Measurements from ENCODE around the gene WDPCP. TPM values are rescaled to one million over a fixed set of nuclear protein-coding genes. Genes with fewer than 3 reads are reported as not detected.
A peak's percentile ranks its signal among the peaks of the same experiment; 100 is the strongest.
"Not testable (repeated sequence)": the region's sequence is repeated elsewhere in the genome, so short reads cannot be mapped to it uniquely, and the experiment has no call there.

The WDPCP gene
- total RNA-seq, 3 donors from 2014 or later, result 3.5 to 7.5 (median 5.0) TPM

- no peaks in the 10 kb centered on the region for H3K27me3 Mint-ChIP-seq (ENCODE audit: low read depth)
- H3K9me3 Mint-ChIP-seq, result peaks cover 4% of the 10 kb centered on the region
- ATAC-seq, result no peak
- no peak overlapping the region for H3K4me3 Mint-ChIP-seq
- no peak for DNase-seq
- peaks cover 10% of the 10 kb centered on the region for H3K36me3 Mint-ChIP-seq (ENCODE audit: insufficient read depth)
- peaks cover 2% of the 10 kb centered on the region for H3K4me1 Mint-ChIP-seq (ENCODE audit: low read depth)
Observed at GRCh38 chr2:63576546-63576945, 11.7 kb downstream of the WDPCP start.

GRCh38 chr2:63573726-63574345, 14.4 kb downstream of the WDPCP start:
- not testable (repeated sequence) for DNase-seq; H3K4me3 Mint-ChIP-seq; ATAC-seq; H3K27me3 Mint-ChIP-seq (ENCODE audit: low read depth); H3K4me1 Mint-ChIP-seq (ENCODE audit: low read depth)
- H3K36me3 Mint-ChIP-seq (ENCODE audit: insufficient read depth), result peaks cover 12% of the 10 kb centered on the region
- H3K9me3 Mint-ChIP-seq, result peaks cover 14% of the 10 kb centered on the region

- H3K4me1 Mint-ChIP-seq (ENCODE audit: low read depth); ATAC-seq; H3K27me3 Mint-ChIP-seq (ENCODE audit: low read depth); H3K4me3 Mint-ChIP-seq; DNase-seq: not testable (repeated sequence)
- peaks cover 22% of the 10 kb centered on the region for H3K9me3 Mint-ChIP-seq
- peaks cover 18% of the 10 kb centered on the region for H3K36me3 Mint-ChIP-seq (ENCODE audit: insufficient read depth)
Observed at GRCh38 chr2:63573026-63573425, 15.3 kb downstream of the WDPCP start.

- Mint-ChIP-seq H3K9me3 (peaks cover 29% of the 10 kb centered on the region), H3K4me1 (ENCODE audit: low read depth) (no peaks in the 10 kb centered on the region), H3K4me3 (no peak overlapping the region), H3K36me3 (ENCODE audit: insufficient read depth) (peaks cover 26% of the 10 kb centered on the region), H3K27me3 (ENCODE audit: low read depth) (no peaks in the 10 kb centered on the region)
- ATAC-seq, result no peak
- DNase-seq, result no peak
Observed at GRCh38 chr2:63572001-63572400, 16.3 kb downstream of the WDPCP start.

- no peak overlapping the region for H3K4me3 Mint-ChIP-seq
- no peak for DNase-seq
- peaks cover 31% of the 10 kb centered on the region for H3K9me3 Mint-ChIP-seq
- no peak for ATAC-seq
- H3K27me3 Mint-ChIP-seq (ENCODE audit: low read depth), result no peaks in the 10 kb centered on the region
- H3K36me3 Mint-ChIP-seq (ENCODE audit: insufficient read depth), result peaks cover 29% of the 10 kb centered on the region
- H3K4me1 Mint-ChIP-seq (ENCODE audit: low read depth), result no peaks in the 10 kb centered on the region
Observed at GRCh38 chr2:63571291-63571690, 17.0 kb downstream of the WDPCP start.

- H3K9me3 Mint-ChIP-seq, result peaks cover 36% of the 10 kb centered on the region
- H3K36me3 Mint-ChIP-seq (ENCODE audit: insufficient read depth), result peaks cover 33% of the 10 kb centered on the region
- no peak overlapping the region for H3K4me3 Mint-ChIP-seq
- no peaks in the 10 kb centered on the region for H3K4me1 Mint-ChIP-seq (ENCODE audit: low read depth)
- no peak for ATAC-seq
- no peak for DNase-seq
- no peaks in the 10 kb centered on the region for H3K27me3 Mint-ChIP-seq (ENCODE audit: low read depth)
Observed at GRCh38 chr2:63569740-63570139, 18.5 kb downstream of the WDPCP start.

- no peak for DNase-seq
- peaks cover 49% of the 10 kb centered on the region for H3K36me3 Mint-ChIP-seq (ENCODE audit: insufficient read depth)
- peaks cover 3% of the 10 kb centered on the region for H3K4me1 Mint-ChIP-seq (ENCODE audit: low read depth)
- H3K4me3 Mint-ChIP-seq, result no peak overlapping the region
- H3K9me3 Mint-ChIP-seq, result peaks cover 24% of the 10 kb centered on the region
- no peaks in the 10 kb centered on the region for H3K27me3 Mint-ChIP-seq (ENCODE audit: low read depth)
- no peak for ATAC-seq
Observed at GRCh38 chr2:63562751-63563150, 25.5 kb downstream of the WDPCP start.

GRCh38 chr2:63558922-63559321, 29.4 kb downstream of the WDPCP start:
- Mint-ChIP-seq H3K36me3 (ENCODE audit: insufficient read depth) (peaks cover 55% of the 10 kb centered on the region), H3K9me3 (peaks cover 30% of the 10 kb centered on the region)
- H3K4me3 Mint-ChIP-seq; H3K4me1 Mint-ChIP-seq (ENCODE audit: low read depth); H3K27me3 Mint-ChIP-seq (ENCODE audit: low read depth); DNase-seq; ATAC-seq: not testable (repeated sequence)

GRCh38 chr2:63557819-63558218, 30.5 kb downstream of the WDPCP start:
- not testable (repeated sequence) for H3K4me3 Mint-ChIP-seq; H3K4me1 Mint-ChIP-seq (ENCODE audit: low read depth); H3K27me3 Mint-ChIP-seq (ENCODE audit: low read depth); DNase-seq
- peaks cover 30% of the 10 kb centered on the region for H3K9me3 Mint-ChIP-seq
- ATAC-seq, result peak in 1 of 2 donors; percentile 27
- H3K36me3 Mint-ChIP-seq (ENCODE audit: insufficient read depth), result peaks cover 53% of the 10 kb centered on the region

GRCh38 chr2:63555931-63556330, 32.3 kb downstream of the WDPCP start:
- peaks cover 52% of the 10 kb centered on the region for H3K36me3 Mint-ChIP-seq (ENCODE audit: insufficient read depth)
- no peaks in the 10 kb centered on the region for H3K27me3 Mint-ChIP-seq (ENCODE audit: low read depth)
- H3K9me3 Mint-ChIP-seq, result peaks cover 29% of the 10 kb centered on the region
- no peak overlapping the region for H3K4me3 Mint-ChIP-seq
- DNase-seq, result no peak
- H3K4me1 Mint-ChIP-seq (ENCODE audit: low read depth), result peaks cover 7% of the 10 kb centered on the region
- no peak for ATAC-seq

- no peaks in the 10 kb centered on the region for H3K27me3 Mint-ChIP-seq (ENCODE audit: low read depth)
- DNase-seq, result no peak
- peaks cover 49% of the 10 kb centered on the region for H3K36me3 Mint-ChIP-seq (ENCODE audit: insufficient read depth)
- ATAC-seq, result no peak
- no peak overlapping the region for H3K4me3 Mint-ChIP-seq
- H3K4me1 Mint-ChIP-seq (ENCODE audit: low read depth), result peaks cover 8% of the 10 kb centered on the region
- H3K9me3 Mint-ChIP-seq, result peaks cover 29% of the 10 kb centered on the region
Observed at GRCh38 chr2:63555299-63555698, 33.0 kb downstream of the WDPCP start.

- peaks cover 24% of the 10 kb centered on the region for H3K9me3 Mint-ChIP-seq
- peaks cover 10% of the 10 kb centered on the region for H3K4me1 Mint-ChIP-seq (ENCODE audit: low read depth)
- no peak for ATAC-seq
- peaks cover 34% of the 10 kb centered on the region for H3K36me3 Mint-ChIP-seq (ENCODE audit: insufficient read depth)
- no peak overlapping the region for H3K4me3 Mint-ChIP-seq
- DNase-seq, result no peak
- H3K27me3 Mint-ChIP-seq (ENCODE audit: low read depth), result no peaks in the 10 kb centered on the region
Observed at GRCh38 chr2:63553049-63553448, 35.2 kb downstream of the WDPCP start.

GRCh38 chr2:63545023-63545422, 43.3 kb downstream of the WDPCP start:
- DNase-seq (no peak), ATAC-seq (no peak)
- H3K36me3 Mint-ChIP-seq (ENCODE audit: insufficient read depth), result peaks cover 6% of the 10 kb centered on the region
- H3K9me3 Mint-ChIP-seq, result peaks cover 9% of the 10 kb centered on the region
- no peaks in the 10 kb centered on the region for H3K4me1 Mint-ChIP-seq (ENCODE audit: low read depth)
- H3K27me3 Mint-ChIP-seq (ENCODE audit: low read depth), result no peaks in the 10 kb centered on the region
- no peak overlapping the region for H3K4me3 Mint-ChIP-seq

- H3K4me1 Mint-ChIP-seq (ENCODE audit: low read depth), result no peaks in the 10 kb centered on the region
- H3K36me3 Mint-ChIP-seq (ENCODE audit: insufficient read depth), result peaks cover 6% of the 10 kb centered on the region
- no peak overlapping the region for H3K4me3 Mint-ChIP-seq
- no peaks in the 10 kb centered on the region for H3K27me3 Mint-ChIP-seq (ENCODE audit: low read depth)
- no peak for ATAC-seq
- peaks cover 9% of the 10 kb centered on the region for H3K9me3 Mint-ChIP-seq
- DNase-seq, result no peak
Observed at GRCh38 chr2:63544017-63544627, 44.2 kb downstream of the WDPCP start.

- no peak for DNase-seq
- H3K36me3 Mint-ChIP-seq (ENCODE audit: insufficient read depth), result peaks cover 6% of the 10 kb centered on the region
- H3K27me3 Mint-ChIP-seq (ENCODE audit: low read depth), result no peaks in the 10 kb centered on the region
Observed at GRCh38 chr2:63539416-63540162, 48.7 kb downstream of the WDPCP start.

More at GRCh38 chr2:63539416-63540162, 48.7 kb downstream of the WDPCP start:
- H3K4me3 Mint-ChIP-seq, result no peak overlapping the region
- no peaks in the 10 kb centered on the region for H3K4me1 Mint-ChIP-seq (ENCODE audit: low read depth)
- no peak for ATAC-seq
- H3K9me3 Mint-ChIP-seq, result peaks cover 10% of the 10 kb centered on the region
